ENCODE data around the gene SFRP5.

SFRP5 gene

GRCh38 chr10:97757471-97757870, 14.3 kb downstream of the SFRP5 start:
- no peak for TF ChIP-seq CTCF (conservative IDR thresholded peaks at IDR 0.05)
- TF ChIP-seq ZFX (IDR thresholded peaks at IDR 0.05), result no peak
- no peak overlapping the region for H3K27ac ChIP-seq

DNA sequence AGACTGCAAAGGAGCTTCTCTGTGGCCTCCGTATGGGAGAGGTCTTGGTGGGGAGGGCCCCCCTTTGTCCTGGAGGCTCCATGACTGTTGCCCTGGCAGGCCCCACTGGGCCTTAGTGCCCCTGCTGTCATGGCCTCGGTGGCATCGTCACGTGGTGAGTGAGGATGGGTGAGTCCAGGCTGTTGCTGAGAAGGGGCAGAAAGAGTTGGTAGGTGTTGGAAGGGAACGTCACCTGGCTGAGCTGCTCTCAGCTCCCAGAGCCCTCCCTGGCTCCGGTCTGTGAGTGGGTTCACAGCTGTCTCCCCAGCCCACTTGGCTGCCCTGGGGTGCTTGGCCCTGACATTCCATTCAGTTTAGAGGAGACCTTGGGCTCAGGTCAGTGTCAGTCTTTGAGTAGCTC, 16.1 kb downstream of the SFRP5 start:
- TF ChIP-seq ZFX (IDR thresholded peaks at IDR 0.05), result no peak
- no peak for TF ChIP-seq CTCF (conservative IDR thresholded peaks at IDR 0.05)
- H3K27ac ChIP-seq, result no peak overlapping the region

DNA sequence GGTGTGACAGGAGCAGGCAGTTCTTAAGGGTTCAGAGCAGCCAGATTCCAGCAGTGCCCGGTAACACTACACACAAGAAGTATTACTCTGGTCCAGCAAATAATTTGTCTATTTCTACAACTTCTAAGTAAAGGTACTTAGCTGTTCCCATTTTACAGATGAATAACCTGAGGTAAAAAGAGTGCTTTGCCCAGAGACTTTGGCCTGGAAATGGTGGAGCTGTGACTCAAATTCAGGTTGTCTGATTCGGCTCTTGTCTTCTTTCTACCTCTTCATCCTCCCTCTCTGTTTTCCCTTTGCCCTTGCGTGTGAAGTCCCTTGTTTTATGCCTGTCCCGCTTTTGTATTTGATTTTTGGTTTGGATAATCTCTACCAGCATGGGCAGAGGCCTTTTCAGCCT, 17.1 kb downstream of the SFRP5 start:
- no peak for TF ChIP-seq ZFX (IDR thresholded peaks at IDR 0.05)
- TF ChIP-seq CTCF (conservative IDR thresholded peaks at IDR 0.05), result no peak

DNA sequence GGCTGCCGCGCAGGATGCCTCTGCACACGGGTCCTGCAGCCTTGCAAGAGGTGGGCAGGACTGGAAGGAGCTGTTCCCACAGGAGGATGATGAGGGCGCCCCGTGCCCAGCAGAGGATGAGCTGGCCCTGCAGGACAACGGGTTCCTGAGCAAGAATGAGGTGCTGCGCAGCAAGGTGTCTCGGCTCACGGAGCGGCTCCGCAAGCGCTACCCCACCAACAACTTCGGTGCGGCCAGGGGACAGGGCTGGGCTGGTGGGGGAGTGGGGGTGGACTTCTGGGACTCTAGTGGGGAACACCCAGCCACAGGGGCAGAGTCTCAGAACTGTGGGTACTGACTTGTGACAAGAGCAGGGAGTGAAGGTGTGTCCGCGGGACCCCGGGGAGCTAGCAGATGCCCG, 18.8 kb downstream of the SFRP5 start:
- no peak for TF ChIP-seq ZFX (IDR thresholded peaks at IDR 0.05)
- no peak for TF ChIP-seq CTCF (conservative IDR thresholded peaks at IDR 0.05)

More for the DNA sequence above, 17.1 kb downstream of the SFRP5 start:
- H3K27ac ChIP-seq, result no peak overlapping the region

DNA sequence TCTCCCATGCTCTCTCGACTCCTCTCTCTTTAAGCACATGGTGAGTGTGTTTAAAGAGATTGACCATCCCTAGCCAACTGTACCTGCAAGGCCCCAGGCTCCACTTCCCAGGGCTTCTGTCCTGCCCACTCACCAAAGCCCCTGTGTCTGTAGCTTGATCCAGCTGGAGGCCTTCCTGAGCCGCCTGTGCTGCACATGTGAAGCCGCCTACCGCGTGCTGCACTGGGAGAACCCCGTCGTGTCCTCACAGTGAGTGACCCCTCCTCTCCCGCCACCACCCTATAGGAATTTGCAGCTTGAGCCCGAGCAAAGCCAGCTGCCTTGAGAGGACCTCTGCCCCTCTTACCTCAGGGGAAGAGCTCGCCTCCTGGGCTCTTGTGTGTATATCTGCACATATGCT, 23.7 kb downstream of the SFRP5 start:
- TF ChIP-seq ZFX (IDR thresholded peaks at IDR 0.05) (no peak), CTCF (conservative IDR thresholded peaks at IDR 0.05) (no peak)
- H3K27ac ChIP-seq, result no peak overlapping the region

More for the DNA sequence above, 18.8 kb downstream of the SFRP5 start:
- H3K27ac ChIP-seq, result no peak overlapping the region

DNA sequence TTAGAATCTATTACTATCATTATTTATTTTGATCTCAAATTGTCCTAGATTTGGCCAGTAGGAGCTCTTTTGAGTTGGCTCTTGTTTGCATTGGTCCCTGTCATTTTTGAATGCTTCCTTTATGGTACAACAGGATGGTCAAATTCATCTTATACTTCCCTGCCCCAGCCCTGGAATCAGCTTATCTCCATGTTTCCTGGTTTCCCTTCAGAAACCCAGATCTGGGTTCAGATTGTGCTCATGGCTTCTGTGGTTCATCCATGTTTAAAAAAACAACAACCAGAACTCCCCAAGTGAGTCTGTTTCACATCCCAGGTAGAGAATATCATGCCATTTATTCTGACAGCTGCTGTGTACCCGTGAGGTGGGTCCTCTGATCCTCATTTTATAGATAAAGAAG, 24.2 kb downstream of the SFRP5 start:
- H3K27ac ChIP-seq, result no peak overlapping the region
- TF ChIP-seq CTCF (conservative IDR thresholded peaks at IDR 0.05) (no peak), ZFX (IDR thresholded peaks at IDR 0.05) (no peak)

DNA sequence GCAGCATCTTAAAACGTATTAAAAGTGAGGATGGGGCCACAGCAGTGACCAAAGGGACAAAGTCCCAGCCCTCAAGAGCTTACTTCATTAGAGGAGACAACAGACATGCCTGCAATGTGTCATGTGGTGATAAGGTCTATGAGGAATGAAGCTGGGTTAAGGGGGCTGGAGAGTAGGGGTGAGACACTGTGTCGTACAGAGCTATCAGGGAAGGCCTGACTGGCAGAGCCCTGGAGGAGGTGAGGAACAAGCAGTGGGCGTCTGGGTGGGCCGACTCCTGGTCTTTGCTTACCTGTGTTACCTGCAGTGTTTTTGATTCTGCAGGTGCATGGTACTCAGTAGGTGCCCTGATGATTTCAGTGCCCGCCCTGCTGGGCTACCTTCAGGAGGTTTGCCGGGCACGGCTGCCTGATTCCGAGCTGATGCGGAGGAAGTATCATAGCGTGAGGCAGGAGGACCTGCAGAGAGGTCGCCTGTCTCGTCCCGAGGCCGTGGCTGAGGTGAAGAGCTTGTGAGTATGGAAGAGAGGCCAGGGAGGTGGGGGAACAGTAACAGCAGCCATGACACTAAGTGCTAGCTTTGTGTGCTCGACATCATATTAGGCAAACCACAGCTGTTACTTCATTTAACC, 27.3 kb downstream of the SFRP5 start:
- H3K27ac ChIP-seq, result no peak overlapping the region
- no peak for TF ChIP-seq ZFX (IDR thresholded peaks at IDR 0.05)
- TF ChIP-seq CTCF (conservative IDR thresholded peaks at IDR 0.05), result no peak

Data from C4-2B (cell line).